Fibroblast of mammary gland (primary cell): ENCODE measurements around the gene KASH5.

Experiments used
- DNase-seq: peaks from one replicate; pipeline ENCODE4 v3.0.0-alpha.2; 2010; ENCODE audit warnings: low read depth
- H3K4me3 ChIP-seq: 2 replicates; pipeline ENCODE4 v1.5.1; 2011; ENCODE audit warnings: low read depth, mild to moderate bottlenecking, low read length, moderate library complexity; ENCODE audit not compliant: control insufficient read depth
- TF ChIP-seq, protein P1 (sequence below): conservative IDR thresholded peaks from 2 replicates; pipeline ENCODE4 v1.5.1; 2011; ENCODE audit warnings: low read depth, low read length, inconsistent platforms; ENCODE audit not compliant: control insufficient read depth, insufficient read depth

Gene KASH5

DNA sequence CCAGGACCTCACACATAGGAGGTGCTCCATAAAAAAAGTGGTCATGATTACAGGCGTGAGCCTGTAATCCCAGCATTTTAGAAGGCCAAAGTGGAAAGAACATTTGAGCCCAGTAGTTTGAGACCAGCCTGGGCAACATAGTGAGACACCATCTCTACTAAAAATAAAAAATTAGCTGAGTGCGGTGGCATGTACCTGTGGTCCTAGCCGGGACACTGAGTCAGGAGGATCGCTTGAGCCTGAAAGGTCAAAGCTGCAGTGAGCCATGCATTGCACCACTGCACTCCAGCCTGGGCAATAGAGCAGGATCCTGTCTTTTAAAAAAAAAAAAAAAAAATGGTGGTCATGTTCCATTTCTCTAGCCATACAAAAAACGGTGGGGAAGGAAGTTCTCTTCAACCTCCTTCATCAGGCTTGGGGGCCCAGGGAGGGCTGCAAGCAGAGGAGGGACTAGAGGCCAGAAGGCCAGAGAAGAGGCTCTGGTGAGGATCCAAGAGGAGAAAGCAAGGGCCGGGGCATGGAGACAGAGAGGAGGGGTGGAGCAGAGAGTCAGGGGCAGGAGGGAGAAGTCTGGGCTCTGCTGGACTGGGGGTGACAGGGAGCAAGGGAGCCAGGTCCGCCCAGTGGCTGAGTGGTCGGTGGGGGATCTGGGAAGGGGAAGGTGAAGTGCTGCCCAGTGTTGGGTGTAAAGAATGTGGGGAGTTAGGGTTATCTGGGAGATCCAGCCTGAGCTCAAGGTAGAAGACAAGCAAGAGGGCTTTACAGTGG is 8.9 kb downstream of the KASH5 start:
- no peak overlapping the region for H3K4me3 ChIP-seq
- TF ChIP-seq, protein P1, sequence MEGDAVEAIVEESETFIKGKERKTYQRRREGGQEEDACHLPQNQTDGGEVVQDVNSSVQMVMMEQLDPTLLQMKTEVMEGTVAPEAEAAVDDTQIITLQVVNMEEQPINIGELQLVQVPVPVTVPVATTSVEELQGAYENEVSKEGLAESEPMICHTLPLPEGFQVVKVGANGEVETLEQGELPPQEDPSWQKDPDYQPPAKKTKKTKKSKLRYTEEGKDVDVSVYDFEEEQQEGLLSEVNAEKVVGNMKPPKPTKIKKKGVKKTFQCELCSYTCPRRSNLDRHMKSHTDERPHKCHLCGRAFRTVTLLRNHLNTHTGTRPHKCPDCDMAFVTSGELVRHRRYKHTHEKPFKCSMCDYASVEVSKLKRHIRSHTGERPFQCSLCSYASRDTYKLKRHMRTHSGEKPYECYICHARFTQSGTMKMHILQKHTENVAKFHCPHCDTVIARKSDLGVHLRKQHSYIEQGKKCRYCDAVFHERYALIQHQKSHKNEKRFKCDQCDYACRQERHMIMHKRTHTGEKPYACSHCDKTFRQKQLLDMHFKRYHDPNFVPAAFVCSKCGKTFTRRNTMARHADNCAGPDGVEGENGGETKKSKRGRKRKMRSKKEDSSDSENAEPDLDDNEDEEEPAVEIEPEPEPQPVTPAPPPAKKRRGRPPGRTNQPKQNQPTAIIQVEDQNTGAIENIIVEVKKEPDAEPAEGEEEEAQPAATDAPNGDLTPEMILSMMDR = no peak
- DNase-seq = no peak

DNA sequence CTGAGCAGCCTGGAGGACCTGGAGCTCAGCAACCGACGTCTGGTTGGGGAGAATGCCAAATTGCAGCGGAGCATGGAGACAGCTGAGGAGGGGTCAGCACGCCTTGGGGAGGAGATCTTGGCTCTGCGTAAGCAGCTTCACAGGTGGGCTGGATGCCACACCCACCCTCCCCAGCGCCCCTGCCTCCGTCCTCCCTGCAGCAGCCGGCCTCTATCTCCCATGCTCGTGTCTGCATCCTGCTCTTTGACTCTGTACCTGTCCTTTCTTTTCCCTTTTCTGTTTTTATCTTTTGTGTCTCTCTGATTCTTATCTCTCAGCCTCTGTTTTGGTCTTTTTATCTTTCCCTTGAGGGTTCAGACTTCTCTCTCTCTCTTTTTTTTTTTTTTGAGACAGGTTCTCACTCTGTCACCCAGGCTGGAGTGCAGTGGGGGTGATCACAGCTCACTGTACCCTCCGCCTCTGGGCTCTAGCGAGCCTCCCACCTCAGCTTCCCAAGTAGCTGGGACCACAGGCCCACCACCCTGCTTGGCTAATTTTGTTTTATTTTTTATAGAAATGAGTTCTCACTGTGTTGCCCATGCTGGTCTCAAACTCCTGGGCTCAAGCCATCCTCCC is 10.1 kb downstream of the KASH5 start:
- TF ChIP-seq, protein P1 = no peak
- no peak overlapping the region for H3K4me3 ChIP-seq
- no peak for DNase-seq

DNA sequence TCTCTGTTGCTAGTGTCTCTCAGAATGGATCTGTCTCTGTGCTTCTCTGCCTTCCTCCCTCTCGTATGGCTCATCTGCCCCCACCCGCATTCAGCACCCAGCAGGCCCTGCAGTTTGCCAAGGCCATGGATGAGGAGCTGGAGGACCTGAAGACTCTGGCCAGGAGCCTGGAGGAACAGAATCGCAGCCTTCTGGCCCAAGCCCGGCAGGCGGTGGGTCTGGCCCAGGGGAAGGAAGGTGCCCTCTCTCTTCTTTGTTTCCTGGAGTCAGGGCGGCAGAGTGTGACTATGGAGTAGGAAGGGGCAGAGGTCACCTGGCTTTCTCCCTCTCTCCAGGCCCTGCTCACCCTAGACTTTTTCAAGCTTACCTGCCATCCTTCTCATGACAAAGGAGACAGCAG is 10.9 kb downstream of the KASH5 start:
- no peak for DNase-seq
- H3K4me3 ChIP-seq = no peak overlapping the region
- TF ChIP-seq, protein P1 = no peak

DNA sequence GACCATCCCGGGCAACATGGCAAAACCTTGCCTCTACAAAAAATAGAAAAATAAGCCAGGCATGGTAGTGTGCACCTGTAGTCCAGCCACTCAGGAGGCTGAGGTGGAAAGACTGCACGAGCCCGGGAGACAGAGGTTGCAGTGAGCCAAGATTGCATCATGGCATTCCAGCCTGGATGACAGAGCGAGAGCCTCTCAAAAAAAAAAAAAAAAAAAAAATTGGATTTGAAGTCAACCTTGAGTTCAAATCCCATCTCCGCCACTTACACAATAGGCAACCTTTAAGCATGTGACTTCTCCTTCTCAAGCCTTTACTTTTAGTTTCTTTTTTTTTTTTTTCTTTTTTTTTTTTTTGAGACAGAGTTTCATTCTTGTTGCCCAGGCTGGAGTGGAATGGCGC is 12.0 kb downstream of the KASH5 start:
- no peak overlapping the region for H3K4me3 ChIP-seq
- TF ChIP-seq, protein P1 = no peak
- DNase-seq = peak; percentile 9

DNA sequence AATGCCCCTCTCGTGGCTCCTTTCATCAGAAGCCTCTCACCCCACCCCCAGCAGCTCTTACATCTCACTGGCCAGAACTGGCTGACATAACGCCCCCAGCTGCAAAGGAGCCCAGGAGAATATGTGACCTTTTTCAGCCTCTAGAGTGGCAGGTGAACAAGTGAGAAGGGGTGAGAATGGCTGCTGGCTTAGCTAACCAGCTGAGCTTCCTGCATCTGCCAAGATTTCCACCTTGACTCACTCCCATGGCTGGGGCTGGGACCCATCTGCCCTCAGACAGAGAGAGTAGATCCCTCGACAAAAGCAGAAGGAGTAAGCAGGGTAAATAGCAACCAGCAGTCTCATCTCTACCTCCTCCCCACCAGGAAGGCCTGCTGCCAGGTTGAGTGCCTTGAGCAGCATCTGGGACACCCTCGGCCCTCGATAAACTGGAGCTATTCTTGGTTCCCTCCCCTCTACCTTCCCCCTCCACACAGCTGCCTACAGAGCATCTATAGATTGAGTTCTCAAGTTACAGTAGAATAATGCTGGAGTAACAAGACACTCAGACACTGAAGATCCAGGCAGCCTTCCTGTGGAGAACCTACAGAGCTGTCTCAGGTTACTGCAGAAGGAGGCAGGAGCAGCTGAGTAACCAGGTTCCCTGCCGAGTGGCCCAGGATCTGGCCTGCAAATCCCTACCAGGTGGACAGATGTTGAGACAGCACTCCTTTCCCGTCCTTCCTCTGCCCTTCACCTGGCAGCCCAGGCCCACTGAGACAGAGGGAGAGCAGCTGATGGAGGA is 15.5 kb downstream of the KASH5 start:
- TF ChIP-seq, protein P1 = no peak
- no peak for DNase-seq
- no peak overlapping the region for H3K4me3 ChIP-seq

DNA sequence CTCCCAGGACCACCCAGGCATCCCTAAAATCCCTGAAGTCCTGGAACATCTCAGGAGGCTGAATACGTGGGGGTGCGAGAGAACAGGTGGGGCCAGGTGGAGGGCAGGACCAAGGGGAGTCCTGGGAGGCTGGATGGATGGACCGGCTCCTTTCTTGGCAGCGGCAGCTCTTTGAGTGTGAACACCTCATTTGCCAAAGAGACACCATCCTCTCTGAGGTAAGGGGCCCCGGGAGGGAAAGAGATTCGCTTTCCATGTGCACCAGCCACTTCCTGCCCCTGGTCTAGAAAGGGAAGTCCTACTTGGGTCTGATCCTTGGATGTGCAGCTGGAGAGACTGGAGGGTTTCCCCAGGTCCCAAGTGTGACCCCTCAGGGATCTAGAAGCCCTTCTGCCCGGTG is 19.0 kb downstream of the KASH5 start:
- H3K4me3 ChIP-seq = no peak overlapping the region
- DNase-seq = no peak
- TF ChIP-seq, protein P1 = no peak
